ENCODE data around the gene NFKB1. TPM values are rescaled to one million over a fixed set of nuclear protein-coding genes. Genes with fewer than 3 reads are reported as not detected.
A peak's percentile ranks its signal among the peaks of the same experiment; 100 is the strongest.

NFKB1 gene
- total and polyA plus RNA-seq, 9 of the 15 experiments (the other 6 are each of a cell fraction or from before 2014, with no cell fraction given), result 2.4 to 14.5 (median 10.3) TPM

- intact Hi-C loops (cut with micrococcal nuclease), result no loop called here
- POLR2A ChIA-PET, result no interaction called here
Measured at GRCh38 chr4:102519925-102520324, 18.8 kb downstream of the NFKB1 start.

More at GRCh38 chr4:102519925-102520324, 18.8 kb downstream of the NFKB1 start:
- BruUV-seq (replicated peaks), result no TSS peak
- TF ChIP-seq TGIF2 (CRISPR knock-in tag; IDR thresholded peaks at IDR 0.05), result no peak
- no peak for TF ChIP-seq FOXK1 (CRISPR knock-in tag; IDR thresholded peaks at IDR 0.05; ENCODE audit: borderline replicate concordance)
- TF ChIP-seq TARDBP (IDR thresholded peaks at IDR 0.05), result no peak
- no peak for TF ChIP-seq ZNF146 (CRISPR knock-in tag; IDR thresholded peaks at IDR 0.05; ENCODE audit: unreplicated experiment)
- no peak for TF ChIP-seq NCOR1 (IDR thresholded peaks at IDR 0.05)
- no peak for TF ChIP-seq E2F5 (CRISPR knock-in tag; IDR thresholded peaks at IDR 0.05)
- TF ChIP-seq ZNF263 (CRISPR knock-in tag; IDR thresholded peaks at IDR 0.05; ENCODE audit: borderline replicate concordance), result no peak
- TF ChIP-seq, protein P1, sequence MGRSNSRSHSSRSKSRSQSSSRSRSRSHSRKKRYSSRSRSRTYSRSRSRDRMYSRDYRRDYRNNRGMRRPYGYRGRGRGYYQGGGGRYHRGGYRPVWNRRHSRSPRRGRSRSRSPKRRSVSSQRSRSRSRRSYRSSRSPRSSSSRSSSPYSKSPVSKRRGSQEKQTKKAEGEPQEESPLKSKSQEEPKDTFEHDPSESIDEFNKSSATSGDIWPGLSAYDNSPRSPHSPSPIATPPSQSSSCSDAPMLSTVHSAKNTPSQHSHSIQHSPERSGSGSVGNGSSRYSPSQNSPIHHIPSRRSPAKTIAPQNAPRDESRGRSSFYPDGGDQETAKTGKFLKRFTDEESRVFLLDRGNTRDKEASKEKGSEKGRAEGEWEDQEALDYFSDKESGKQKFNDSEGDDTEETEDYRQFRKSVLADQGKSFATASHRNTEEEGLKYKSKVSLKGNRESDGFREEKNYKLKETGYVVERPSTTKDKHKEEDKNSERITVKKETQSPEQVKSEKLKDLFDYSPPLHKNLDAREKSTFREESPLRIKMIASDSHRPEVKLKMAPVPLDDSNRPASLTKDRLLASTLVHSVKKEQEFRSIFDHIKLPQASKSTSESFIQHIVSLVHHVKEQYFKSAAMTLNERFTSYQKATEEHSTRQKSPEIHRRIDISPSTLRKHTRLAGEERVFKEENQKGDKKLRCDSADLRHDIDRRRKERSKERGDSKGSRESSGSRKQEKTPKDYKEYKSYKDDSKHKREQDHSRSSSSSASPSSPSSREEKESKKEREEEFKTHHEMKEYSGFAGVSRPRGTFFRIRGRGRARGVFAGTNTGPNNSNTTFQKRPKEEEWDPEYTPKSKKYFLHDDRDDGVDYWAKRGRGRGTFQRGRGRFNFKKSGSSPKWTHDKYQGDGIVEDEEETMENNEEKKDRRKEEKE (IDR thresholded peaks at IDR 0.05; ENCODE audit: borderline replicate concordance in 1 of 2, control insufficient read depth in 1 of 2, low read depth in 2 of 2, low read length in 1 of 2), result no peak
- no peak for TF ChIP-seq KDM1A (IDR thresholded peaks at IDR 0.05)
- no peak for TF ChIP-seq JUN (IDR thresholded peaks at IDR 0.05; ENCODE audit: borderline replicate concordance, low read depth, low read length)
- TF ChIP-seq JUN (CRISPR knock-in tag; IDR thresholded peaks at IDR 0.05; ENCODE audit: borderline replicate concordance), result no peak
- no peak for TF ChIP-seq ARID2 (IDR thresholded peaks at IDR 0.05)
- TF ChIP-seq CBFA2T2 (conservative IDR thresholded peaks at IDR 0.05), result no peak
- TF ChIP-seq ZNF174 (CRISPR knock-in tag; IDR thresholded peaks at IDR 0.05), result no peak
- in situ Hi-C loops (cut with MboI), result no loop called here
- H3K9me3 ChIP-seq (replicated peaks; ENCODE audit: control insufficient read depth, insufficient read depth, low read depth, low read length), result no peaks in the 10 kb centered on the region
- H3K4me3 ChIP-seq, result no peak overlapping the region
- no peak for FAIRE-seq
- ATAC-seq, result 0 out of 3 replicates have a peak, but pooled peaks have one; percentile 21
- H3K27me3 ChIP-seq (ENCODE audit: control insufficient read depth in 2 of 2, insufficient read depth in 2 of 2, low read length in 2 of 2), result no peaks in the 10 kb centered on the region
- no peaks in the 10 kb centered on the region for H3K4me1 ChIP-seq (replicated peaks in 1 of 2; ENCODE audit: control insufficient read depth in 2 of 2, insufficient read depth in 2 of 2, low read length in 2 of 2)
- H3K9me1 ChIP-seq (ENCODE audit: control insufficient read depth, insufficient read depth, low read length), result no peaks in the 10 kb centered on the region
- no peaks in the 10 kb centered on the region for H3K79me2 ChIP-seq (ENCODE audit: control insufficient read depth, insufficient read depth, low read length)
- no peak overlapping the region for H3K4me2 ChIP-seq (ENCODE audit: insufficient read depth, low read length)
- WGBS (ENCODE audit: insufficient coverage, low coverage, missing lambda C conversion rate), result 40% methylated on average over 3 of the region's 3 CpGs
- H4K20me1 ChIP-seq (replicated peaks; ENCODE audit: control insufficient read depth, insufficient read depth, low read length), result no peaks in the 10 kb centered on the region
- H2AFZ ChIP-seq (ENCODE audit: low read depth, low read length), result no peak overlapping the region
- H3K27ac ChIP-seq (ENCODE audit: extremely low read depth, low read depth, low read length), result no peak overlapping the region
- H3K36me3 ChIP-seq (ENCODE audit: control insufficient read depth, insufficient read depth, low read length), result no peaks in the 10 kb centered on the region
- no peak overlapping the region for H3K9ac ChIP-seq (ENCODE audit: insufficient read depth in 1 of 2, low read depth in 2 of 2, low read length in 2 of 2)
- DNase-seq (ENCODE audit: extremely low read depth in 1 of 4, low spot score in 3 of 4), result no peak
- CTCF ChIA-PET (ENCODE audit: low intra/inter-chr PET ratio), result no interaction called here

Measured in K562 (cell line).